NK-92 treated with Interleukin-12 subunit alpha and Interleukin-12 subunit beta, amount 100 ng/mL, for 24 hours (cell line): ENCODE measurements around the gene PHKA1.
"Not testable (repeated sequence)": the region's sequence is repeated elsewhere in the genome, so short reads cannot be mapped to it uniquely, and the experiment has no call there.

Experiments
- DNase-seq: peaks from one replicate; lab custom pipeline; 2025; lab: John Stamatoyannopoulos, UW

Gene PHKA1

DNA sequence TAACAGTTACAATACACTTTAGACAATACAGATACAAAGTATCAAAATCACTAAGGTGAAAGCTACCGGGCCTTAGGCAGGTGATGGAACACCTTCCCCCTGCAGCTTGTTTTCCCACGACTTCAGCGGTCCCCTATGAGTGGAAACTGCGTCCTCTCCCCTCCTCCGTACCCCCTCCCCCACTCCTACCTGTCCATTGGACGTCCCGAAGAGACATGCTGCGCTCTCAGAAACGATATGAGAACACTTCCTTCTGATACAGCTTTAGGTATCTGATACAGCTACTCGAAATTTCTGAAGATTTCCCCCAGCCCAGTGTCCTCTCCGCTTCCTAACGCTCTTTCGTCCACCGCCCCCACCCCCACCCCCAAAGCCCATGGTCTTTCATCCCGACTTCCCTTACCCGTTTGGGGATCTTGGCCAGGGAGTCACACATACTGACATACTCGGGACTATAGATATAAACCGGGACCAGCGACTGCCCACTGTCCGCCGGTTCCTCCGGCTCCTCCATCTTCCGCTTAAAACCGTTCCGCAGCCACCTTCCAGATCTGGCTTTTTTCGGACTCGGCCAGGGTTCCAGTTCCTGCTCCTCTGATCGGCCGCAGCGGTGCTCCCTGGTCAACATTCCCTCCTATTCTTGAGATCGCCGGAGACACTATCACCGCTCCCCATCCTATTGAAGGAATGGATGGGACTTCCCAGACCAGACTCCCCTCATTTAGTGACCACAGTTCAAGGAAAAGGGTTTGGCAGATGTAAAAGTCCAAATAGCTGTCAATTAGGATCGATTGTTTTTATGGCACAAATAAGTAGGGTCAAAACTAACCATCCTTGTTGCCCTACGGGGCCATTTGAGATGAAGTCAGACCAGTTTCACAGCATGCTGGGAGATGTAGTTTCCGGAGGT is 141.6 kb downstream of the PHKA1 start, which contains the start of gene HDAC8:
Gene HDAC8, minus strand, starts transcription at position 596 of the 910 bp plus-strand sequence. Its CDS starts 82 bp downstream, at position 514.
- DNase-seq, result peak; percentile 32

DNA sequence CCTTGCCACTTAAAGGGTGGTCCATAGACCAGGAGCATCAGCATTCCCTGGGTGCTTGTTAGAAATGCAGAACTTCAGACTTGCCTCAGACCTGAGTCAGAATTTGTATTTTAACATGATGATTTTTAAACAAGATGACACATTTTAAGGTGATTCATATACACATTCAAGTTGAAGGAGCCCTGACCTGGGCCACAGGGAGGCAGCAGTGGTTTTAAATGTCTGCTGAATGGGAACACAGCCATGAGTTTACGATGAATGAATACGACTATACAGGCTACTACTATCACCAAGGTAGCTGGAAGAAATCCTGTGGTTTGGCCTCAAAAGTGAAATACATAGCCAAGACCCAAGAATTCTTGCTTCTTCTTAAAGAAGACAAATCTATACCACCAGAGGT is 144.3 kb downstream of the PHKA1 start:
- no peak for DNase-seq

DNA sequence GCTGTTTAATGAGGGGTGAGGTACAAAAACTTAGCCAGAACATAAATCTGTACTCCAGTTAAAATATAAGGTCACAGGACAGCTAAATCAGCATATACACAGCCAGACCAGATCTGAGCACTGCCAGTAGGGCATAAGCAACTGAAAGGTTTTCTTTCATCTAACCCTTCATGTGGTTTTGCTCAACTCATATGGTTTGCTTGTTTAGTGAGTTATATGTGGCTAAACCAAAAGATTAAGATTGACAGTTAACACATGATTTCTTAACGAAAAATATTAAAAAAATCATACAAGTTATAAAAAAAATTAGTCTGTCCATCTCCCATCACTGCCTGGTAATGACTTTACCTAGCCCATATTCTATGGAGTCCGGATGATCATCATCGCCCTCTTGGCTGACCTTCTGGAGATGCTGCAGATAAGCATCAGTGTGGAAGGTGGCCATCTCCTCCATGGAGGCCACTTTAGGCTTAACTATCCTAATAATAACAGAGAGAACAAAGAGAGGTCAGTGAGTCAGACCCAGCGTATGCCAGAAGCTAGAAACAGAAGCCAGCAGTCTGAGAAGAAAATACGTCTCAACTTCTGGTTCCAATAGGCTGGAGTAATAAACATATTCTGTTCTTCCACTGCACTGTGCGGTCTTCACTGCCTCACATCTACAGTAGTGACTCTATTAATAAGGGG is 145.6 kb downstream of the PHKA1 start:
- no peak for DNase-seq

DNA sequence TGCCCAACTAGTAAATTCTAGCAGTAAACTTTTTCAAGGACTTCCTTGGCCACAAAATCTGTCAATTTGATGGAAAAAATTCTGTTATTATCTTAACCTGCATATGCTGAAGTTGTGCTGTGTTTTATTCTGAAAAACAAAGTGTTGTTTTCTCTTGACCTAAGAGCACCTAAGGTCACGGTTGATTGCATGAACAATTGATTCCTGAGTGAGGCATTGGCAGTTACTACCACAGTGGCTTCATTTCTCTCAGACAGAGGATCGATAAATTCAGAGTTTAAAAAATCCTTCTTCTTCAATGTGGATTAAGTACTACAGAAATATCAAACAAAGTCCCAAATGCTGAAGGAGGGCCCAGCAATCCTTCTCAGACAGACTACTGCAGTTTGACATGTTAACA is 147.7 kb downstream of the PHKA1 start:
- no peak for DNase-seq

DNA sequence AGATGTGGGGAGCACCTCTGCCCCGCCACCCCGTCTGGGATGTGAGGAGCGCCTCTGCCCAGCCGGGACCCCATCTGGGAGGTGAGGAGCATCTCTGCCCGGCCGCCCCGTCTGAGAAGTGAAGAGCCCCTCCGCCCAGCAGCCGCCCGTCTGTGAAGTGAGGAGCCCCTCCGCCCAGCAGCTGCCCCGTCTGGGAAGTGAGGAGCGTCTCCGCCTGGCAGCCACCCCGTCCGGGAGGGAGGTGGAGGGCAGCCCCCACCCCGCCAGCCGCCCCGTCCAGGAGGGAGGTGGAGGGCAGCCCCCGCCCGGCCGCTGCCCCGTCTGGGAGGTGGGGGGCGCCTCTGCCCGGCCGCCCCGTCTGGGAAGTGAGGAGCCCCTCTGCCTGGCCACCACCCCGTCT is 154.5 kb downstream of the PHKA1 start:
- DNase-seq, result not testable (repeated sequence)

DNA sequence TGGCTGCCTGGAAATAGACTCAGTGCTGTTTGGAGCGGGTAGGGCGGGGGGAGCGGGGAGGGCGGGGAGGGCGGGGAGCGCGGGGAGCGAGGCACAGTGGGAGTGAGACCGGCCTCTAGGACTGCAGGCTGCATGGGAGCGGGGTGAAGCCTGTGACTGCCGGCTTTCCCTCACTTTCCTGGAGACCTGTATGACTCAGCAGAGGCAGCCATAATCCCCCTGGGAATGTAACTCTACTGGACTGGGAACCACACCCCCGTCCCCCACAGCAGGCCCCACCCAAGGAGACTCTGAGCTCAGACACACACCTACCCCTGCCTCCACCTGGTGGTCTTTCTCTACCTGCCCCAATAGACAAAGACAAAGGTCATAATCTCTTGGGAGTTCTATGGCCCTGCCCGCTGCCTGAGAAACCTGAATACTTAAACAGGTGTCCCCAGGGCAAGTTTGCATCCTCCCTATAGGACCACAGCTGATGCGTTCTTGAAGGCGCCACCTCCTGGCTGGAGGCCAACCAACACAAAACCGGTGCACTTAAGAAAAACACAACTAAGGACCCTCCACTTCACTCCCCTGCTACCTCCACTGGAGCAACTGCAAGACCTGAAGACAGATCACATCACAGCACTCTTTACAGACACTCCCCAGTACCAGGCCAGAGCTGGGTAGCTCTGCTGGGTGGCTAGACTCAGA is 159.5 kb downstream of the PHKA1 start:
- no peak for DNase-seq

DNA sequence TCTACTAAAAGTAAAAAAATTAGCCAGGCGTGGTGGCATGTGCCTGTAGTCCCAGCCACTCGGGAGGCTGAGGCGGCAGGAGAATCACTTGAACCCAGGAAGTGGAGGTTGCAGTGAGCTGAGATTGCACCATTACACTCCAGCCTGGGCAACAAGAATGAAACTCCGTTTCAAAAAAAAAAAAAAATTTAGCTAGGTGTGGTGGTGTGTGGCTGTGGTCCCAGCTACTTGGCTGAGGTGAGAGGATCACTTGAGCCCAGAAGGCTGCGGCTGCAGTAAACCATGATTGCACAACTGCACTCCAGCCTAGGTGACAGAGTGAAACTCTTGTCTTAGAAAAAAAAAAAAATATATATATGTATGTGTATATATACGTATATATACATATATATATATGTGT is 161.7 kb downstream of the PHKA1 start:
- peak; percentile 1 for DNase-seq

DNA sequence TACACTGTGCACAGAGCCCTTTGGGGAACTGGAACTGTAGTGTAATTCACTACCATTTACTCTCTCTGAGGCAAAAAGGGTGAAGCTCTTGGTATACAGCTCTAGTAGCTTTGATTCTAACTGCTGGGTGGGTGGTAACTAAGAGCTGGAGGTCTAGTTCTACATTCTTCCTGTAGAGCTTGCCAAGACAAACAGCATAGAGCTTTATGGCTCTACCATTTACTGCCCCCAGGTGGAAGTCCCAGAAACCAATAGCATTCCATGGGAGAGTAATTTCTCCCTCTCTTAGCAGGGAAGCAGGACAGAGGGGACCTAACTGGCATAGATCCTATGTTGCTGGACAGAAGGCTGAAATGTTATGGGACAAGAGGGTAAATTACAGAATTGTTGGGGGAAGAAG is 168.1 kb downstream of the PHKA1 start:
- DNase-seq, result no peak

DNA sequence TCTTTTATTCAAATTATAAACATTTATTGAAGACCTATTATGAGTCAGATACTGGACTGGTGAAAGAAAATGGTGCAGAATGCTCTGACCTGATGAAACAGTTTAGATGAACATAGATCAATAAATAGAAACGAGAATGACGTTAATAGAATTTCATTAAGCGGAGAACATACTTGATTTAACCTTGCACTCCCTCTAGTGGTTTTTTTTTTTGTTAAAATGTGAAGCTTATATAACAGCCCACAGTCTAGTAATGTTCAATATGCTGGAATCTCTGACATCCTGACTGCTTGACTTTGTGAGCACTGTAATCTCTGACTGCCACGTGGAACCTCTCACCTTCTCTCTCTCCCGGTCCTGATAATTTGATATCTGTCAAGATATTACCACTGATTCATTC is 173.8 kb downstream of the PHKA1 start:
- no peak for DNase-seq

DNA sequence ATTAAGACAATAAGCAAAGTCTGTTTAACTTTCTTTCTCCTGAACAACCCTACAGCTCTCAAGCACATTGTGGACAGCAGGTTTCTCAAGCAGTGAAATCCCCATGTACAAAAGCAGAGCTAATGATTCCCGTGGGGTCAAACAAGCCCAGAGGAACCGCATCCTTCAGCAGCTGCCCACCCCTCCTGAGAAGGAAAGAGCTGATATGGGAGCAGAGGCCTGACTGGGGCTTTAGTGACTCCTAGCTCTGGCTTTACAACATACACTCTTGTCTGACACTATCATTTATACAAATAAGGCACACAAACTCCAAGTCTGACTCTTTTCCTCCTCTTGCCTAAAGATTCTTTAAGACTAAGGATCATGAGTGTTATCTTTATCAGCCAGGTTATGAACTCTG is 174.3 kb downstream of the PHKA1 start:
- DNase-seq, result no peak

DNA sequence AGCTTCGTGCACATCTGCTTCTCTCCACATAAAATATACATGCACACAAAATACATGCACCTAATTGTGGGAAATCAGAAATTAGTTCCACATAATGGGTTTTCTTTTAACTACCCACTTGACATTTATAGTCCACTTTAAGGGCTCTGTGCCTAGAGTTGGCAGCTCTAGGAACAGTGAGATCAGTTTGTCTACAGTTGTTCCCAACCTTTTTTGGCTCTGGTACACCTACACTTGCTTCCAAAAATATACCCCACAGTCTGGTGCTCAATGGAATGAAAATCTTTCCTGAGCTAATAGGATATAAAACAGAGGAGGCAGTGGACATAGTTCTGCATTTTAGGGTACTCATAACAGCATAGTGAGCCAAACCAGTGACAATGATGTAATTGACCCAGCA is 177.6 kb downstream of the PHKA1 start:
- DNase-seq, result no peak

DNA sequence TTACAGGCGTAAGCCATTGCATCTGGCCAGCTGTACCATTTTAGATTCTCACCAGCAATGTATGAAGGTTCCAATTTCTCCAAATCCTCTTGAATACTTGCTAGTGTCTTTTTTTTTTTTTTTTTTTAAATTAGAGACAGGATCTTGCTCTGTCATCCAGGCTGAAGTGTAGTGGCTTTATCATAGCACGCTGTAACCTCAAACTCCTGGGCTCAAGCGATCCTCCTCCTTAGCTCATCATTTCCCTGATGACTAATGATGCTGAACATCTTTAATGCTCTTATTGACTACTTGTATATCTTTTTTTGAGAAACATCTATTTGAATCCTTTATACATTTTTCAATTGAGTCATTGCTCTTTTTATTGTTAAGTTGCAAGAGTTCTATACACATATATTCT is 181.7 kb downstream of the PHKA1 start:
- DNase-seq, result no peak
